HG03159 (cell line): ENCODE data around the gene TUBA3D.
"Not testable (repeated sequence)": the region's sequence is repeated elsewhere in the genome, so short reads cannot be mapped to it uniquely, and the experiment has no call there.

ENCODE experiments used
- ATAC-seq: cut with Tn5 transposase; IDR thresholded peaks from one replicate; pipeline ENCODE4 v1.9.1; 2021; ENCODE audit warnings: mild to moderate bottlenecking, moderate library complexity; ENCODE audit not compliant: unreplicated experiment

Gene TUBA3D

GRCh38 chr2:131483981-131484820 is 8.3 kb downstream of the TUBA3D start:
- ATAC-seq: not testable (repeated sequence)

GRCh38 chr2:131484906-131485460 is 9.1 kb downstream of the TUBA3D start:
- ATAC-seq: not testable (repeated sequence)

GRCh38 chr2:131486201-131486902 is 10.4 kb downstream of the TUBA3D start:
- not testable (repeated sequence) for ATAC-seq

GRCh38 chr2:131488306-131489205 is 12.6 kb downstream of the TUBA3D start:
- no peak for ATAC-seq

GRCh38 chr2:131490616-131491468 is 14.9 kb downstream of the TUBA3D start:
- not testable (repeated sequence) for ATAC-seq

- ATAC-seq: not testable (repeated sequence)
Observed at GRCh38 chr2:131491469-131491836, 15.5 kb downstream of the TUBA3D start.

- not testable (repeated sequence) for ATAC-seq
Observed at GRCh38 chr2:131492015-131492417, 16.1 kb downstream of the TUBA3D start, which contains the start of gene MZT2A. MZT2A (minus strand) TSS chr2:131492397; CDS start chr2:131492376, 21 bp downstream.

- peak; percentile 71 for ATAC-seq
Observed at GRCh38 chr2:131492418-131493198, 16.7 kb downstream of the TUBA3D start.

GRCh38 chr2:131493199-131493968 is 17.5 kb downstream of the TUBA3D start:
- peak; percentile 20 for ATAC-seq

GRCh38 chr2:131495506-131495905 is 19.6 kb downstream of the TUBA3D start:
- ATAC-seq: not testable (repeated sequence)

- ATAC-seq: peak; percentile 79
Observed at GRCh38 chr2:131498321-131498973, 22.5 kb downstream of the TUBA3D start.

- not testable (repeated sequence) for ATAC-seq
Observed at GRCh38 chr2:131503587-131503986, 27.7 kb downstream of the TUBA3D start.

GRCh38 chr2:131504082-131504750 is 28.3 kb downstream of the TUBA3D start:
- ATAC-seq: not testable (repeated sequence)

GRCh38 chr2:131509615-131510014 is 33.7 kb downstream of the TUBA3D start:
- ATAC-seq: no peak

- ATAC-seq: not testable (repeated sequence)
Observed at GRCh38 chr2:131511291-131511968, 35.5 kb downstream of the TUBA3D start.
